GM19238 (cell line): Measurements from ENCODE around the gene USP13.
"Not testable (repeated sequence)": the region's sequence is repeated elsewhere in the genome, so short reads cannot be mapped to it uniquely, and the experiment has no call there.

ENCODE experiments used
- DNase-seq: peaks from one replicate; pipeline ENCODE4 v3.0.0; 2011; ENCODE audit warnings: low spot score; ENCODE audit not compliant: insufficient read length

The USP13 gene

DNA sequence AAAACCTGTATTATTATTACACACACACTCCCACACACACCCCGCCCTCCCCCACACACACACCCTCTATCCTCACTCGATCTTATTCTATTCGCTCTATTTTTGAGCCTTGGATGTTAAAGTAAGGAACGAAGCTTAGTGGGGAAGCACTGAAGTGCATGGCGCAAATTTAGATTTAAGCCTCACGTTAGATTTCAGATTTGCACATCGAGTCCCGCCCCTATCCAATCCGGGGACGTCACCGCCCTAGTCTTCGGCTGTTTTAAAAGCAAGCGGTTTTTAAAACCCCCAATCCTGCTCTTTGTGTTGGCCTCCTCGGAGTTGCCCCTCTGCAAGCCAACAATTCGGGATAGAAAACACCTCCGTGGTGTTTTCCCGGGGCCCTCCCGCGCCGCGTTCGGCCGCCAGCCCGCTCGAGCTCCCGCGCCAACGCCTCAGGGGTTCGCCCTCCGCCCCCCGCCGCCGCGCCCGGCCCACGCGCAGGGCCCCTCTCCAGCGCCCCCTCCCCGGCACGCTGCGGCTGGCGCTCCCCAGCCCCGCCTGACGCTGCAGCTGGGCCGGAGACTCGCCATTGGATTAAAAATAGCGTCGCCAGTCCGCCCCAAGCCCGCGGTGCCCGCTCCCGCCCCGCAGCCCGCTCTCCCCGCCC is at the start of gene USP13:
TSS of gene USP13 (plus strand) at position 594 of the 649 bp plus-strand sequence. CDS start 186 bp downstream, outside the sequence.
- DNase-seq, result peak; percentile 68

- no peak for DNase-seq
Measured at GRCh38 chr3:179603321-179603720, 49.5 kb upstream of the USP13 start.

GRCh38 chr3:179603831-179604230 is 49.0 kb upstream of the USP13 start:
- no peak for DNase-seq

DNA sequence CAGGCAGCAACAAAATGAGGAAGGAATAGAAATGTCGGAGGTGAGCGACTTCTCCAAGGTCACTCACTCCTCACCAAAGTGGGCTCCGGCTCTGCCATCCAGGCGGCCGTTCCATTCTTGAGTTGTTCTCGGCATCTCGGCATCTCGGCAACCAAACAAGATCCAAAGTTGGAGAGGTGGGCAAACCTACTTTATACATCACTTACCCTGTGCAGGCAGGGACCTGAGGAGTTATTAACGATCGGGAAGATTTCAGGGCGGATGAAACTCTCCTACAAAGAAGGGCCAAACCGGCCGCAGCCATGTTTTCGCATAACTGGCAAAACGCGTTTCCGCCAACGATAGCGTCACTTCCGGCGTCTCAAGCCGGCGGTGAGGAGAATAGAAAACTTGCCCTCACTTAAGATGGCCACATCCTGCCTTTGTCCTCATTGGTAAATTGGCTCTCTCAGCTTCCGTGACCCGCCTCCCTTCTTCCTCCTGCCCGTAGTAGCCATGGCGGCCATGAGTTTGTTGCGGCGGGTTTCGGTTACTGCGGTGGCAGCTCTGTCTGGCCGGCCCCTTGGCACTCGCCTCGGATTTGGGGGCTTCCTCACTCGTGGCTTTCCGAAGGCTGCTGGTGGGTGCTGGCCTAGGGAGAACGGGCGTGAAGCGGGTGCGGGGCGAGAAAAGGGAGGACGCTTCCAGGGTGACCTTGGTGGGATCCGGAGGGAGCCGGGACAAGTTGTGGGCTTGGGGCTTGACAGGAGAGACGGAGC is 48.3 kb upstream of the USP13 start, which contains the start of the genes MRPL47 and NDUFB5:
TSS of gene MRPL47 (minus strand) at position 318 of the 758 bp plus-strand sequence. CDS start at position 304, 14 bp downstream.
TSS of gene NDUFB5 (plus strand) at position 474 of the 758 bp plus-strand sequence. CDS start at position 496, 22 bp downstream.
- DNase-seq, result peak; percentile 80

DNA sequence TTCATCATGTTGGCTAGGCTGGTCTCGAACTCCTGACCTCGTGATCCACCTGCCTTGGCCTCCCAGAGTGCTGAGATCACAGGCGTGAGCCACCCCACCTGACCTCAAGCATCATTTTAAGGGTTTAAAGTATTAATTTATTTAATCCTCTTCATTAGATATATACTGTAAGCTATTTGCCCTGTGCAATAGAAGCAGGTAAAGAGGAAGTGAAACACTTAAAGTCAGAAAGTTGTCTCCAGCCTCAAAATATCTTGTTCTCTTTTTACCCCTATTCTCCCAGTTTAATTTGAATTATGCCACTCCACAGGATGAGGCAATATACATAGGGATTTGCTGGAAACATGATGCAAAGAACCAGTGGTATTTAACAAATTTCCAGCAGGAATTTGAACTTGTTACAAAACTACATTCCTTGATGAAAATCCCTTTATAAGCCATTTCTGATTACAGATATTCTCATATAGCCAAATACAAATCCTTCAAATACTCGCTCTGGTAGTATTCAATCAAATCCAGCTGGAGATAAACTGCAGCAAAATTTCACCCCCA is 46.2 kb upstream of the USP13 start:
- DNase-seq, result no peak

DNA sequence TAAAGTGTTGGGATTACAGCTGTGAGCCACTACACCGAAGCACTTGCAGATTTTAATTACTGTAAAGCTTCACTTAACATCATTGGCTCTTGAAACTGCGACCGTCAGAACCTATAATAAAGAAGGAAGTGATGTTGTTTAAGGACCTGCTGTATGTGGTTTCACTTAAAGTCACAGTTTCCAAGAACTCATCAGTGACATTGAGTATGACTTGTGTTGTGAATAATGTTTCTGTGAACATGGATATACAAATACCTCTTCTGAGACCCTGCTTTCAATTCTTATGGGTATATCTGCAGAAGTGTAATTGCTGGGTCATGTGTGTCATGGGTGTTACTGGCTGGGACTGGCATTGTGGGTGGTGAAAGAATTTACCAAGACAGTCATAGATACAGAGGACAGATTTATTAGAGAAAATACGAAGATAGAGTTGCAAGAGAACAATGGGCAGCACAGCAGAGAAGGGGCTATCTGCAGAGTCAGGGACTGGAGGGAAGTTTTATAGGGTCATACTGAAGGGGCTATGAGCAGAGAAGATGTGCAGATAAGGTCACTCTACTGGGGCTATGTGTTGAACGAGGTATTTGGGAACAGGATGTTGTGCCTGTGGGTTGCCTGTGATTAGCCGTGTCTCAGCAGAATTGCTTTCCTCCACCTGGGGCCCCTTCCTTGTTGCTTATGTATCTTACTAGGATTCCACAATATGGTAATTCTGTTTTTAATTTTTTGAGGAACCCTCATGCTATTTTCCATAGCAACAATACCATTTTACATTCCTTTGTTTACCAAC is 43.7 kb upstream of the USP13 start:
- DNase-seq, result no peak

DNA sequence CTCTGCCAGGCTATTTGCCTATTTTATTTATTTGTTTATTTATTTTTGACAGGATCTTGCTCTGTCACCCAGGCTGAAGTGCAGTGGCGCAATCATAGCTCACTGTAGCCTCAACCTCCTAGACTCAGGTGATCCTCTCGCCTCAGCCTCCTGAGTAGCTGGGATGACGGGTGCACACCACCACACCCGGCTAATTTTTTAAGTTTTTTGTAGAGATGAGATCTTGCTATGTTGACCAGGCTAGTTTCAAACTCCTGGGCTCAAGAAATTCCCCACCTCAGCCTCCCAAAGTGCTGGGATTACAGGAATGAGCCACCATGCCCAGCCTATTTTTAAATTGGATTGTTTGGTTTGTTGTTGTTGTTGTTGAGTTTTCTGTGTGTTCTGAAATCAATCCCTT is 42.8 kb upstream of the USP13 start:
- no peak for DNase-seq

DNA sequence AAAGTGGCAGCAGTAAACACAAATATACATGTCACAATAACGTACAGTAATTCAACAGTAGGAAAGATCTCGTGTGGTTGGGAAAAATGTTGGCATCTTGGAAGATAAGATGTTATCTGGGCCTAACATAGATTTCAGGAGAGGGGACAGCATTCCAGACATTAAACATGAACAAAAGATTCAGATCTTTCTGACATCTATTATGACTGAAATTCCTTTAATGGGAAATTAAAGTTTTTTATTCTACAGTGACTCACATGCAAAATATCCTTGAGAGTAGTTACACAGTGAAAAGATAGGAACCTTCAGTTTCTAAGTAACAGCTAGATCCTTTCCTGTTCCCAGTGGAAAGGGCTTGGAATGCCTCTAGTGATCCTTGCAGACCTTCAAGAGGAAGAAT is 39.0 kb upstream of the USP13 start:
- DNase-seq, result no peak

GRCh38 chr3:179615458-179616173 is 37.2 kb upstream of the USP13 start:
- DNase-seq, result no peak

GRCh38 chr3:179622023-179622422 is 30.8 kb upstream of the USP13 start:
- no peak for DNase-seq

DNA sequence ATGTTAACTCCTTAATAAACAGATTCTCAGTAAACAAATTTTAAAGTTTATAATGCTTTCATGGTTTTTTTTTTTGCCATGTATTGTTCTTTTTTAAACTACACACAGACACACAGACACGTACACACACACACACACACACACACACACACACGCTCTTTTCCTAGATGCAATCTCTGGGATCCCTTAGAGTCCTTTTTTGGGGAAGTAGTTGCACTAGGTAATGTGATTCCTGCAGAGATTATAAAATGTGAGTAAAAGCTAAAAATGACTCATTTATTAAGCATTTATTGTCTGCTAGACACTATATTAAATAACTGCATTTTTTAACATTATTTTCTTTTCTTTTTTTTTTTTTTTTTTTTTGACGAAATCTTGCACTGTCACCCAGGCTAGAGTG is 28.4 kb upstream of the USP13 start:
- no peak for DNase-seq

DNA sequence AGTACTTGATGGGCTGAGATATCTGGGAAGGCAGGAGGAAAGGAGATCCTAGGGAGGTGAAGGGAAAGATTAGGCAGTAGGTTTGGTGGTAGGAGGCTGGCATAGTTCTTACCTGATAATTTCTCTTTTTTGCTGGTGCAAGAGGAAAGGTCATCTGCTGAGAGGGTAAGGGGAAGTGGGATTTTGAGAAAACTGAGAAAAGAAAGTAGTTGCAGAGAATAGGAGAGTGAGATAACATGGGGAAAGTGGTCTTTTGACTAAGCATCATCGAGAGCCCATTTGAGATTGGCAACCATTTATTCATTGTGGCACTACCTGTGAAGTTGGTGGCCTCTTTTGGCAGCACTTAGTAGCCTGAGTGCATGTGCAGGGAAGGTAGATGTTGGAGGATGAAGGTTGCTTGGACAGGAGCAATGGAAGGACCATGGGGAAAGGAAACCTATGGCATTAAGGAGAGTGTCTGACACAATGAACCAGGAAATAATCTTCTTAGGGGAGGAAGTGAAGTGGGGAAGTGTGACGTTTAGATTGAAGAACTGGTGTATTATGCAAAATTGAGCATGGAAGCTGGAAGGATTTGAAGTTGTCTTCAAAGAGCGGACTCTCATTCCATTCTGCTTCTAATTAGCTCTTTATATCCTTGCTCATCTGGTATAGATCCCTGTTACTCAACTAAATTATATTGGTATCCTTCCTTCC is 21.9 kb upstream of the USP13 start:
- no peak for DNase-seq

DNA sequence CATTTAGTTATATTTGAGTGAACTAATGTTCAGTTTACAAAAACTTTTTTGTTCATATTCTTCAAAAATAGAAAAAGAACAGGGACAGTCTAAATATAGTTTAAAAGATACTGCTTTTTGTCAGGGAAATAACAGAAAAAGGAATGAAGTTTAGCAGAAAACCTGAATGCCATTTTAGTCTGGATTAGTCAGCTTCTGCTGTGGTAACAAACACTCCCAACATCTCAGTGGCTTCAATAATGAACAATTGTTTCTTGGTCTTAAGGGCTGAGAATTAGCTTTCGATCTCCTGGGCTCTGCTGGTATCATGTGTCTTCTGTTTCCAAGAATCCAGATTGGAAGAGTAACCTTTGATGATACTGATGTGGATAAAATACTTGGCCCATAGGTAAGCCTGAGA is 12.4 kb upstream of the USP13 start:
- DNase-seq, result no peak

- DNase-seq, result no peak
Measured at GRCh38 chr3:179642871-179643270, 10.0 kb upstream of the USP13 start.

- DNase-seq, result not testable (repeated sequence)
Measured at GRCh38 chr3:179643837-179644236, 9.0 kb upstream of the USP13 start.

GRCh38 chr3:179646177-179646576 is 6.7 kb upstream of the USP13 start:
- no peak for DNase-seq

DNA sequence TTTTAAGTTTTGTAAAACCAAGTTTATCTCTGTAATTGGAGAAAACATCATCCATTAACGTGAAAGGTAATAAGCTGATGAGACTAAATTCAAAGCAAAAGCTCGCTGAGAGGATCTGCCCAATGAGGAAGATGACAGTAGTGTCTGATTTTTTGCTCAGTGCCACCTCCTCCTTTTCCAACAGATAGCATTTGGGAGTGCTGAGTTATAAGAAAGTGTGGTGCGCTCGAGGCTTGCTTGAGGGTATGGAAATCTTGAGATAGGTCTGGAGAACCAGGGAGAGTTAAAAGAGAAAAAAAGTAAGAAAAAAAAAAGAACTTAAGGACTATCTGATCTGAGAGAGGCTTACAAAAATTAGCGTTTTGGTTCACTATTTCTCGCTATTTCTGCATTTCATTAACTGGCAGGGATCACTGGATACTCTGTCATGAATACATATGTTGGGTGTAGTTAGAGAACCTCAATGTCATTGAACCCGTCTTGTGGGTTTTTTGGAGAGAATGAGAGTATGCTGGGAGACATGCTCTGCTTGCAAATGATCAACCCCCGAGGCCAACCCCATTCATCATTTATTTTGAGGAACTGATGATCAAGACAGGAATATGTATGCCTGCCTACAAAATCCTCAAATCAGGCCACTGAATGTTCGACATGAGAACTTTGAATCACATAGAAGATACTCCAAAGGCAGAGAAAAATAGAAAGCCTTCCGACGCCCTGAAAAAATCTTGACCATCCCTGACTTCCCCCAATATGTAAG is 973 bp upstream of the USP13 start:
- no peak for DNase-seq

GRCh38 chr3:179653096-179653797 is 407 bp downstream of the USP13 start:
- DNase-seq, result peak; percentile 51

GRCh38 chr3:179655236-179655635 is 2.4 kb downstream of the USP13 start:
- no peak for DNase-seq
